ENCODE data around the gene ZYG11B. TPM values are rescaled to one million over a fixed set of nuclear protein-coding genes. Genes with fewer than 3 reads are reported as not detected.

The ZYG11B gene
- total and polyA plus RNA-seq, 9 of the 15 experiments (the other 6 are each of a cell fraction or from before 2014, with no cell fraction given), result 4.9 to 22.2 (median 12.2) TPM

DNA sequence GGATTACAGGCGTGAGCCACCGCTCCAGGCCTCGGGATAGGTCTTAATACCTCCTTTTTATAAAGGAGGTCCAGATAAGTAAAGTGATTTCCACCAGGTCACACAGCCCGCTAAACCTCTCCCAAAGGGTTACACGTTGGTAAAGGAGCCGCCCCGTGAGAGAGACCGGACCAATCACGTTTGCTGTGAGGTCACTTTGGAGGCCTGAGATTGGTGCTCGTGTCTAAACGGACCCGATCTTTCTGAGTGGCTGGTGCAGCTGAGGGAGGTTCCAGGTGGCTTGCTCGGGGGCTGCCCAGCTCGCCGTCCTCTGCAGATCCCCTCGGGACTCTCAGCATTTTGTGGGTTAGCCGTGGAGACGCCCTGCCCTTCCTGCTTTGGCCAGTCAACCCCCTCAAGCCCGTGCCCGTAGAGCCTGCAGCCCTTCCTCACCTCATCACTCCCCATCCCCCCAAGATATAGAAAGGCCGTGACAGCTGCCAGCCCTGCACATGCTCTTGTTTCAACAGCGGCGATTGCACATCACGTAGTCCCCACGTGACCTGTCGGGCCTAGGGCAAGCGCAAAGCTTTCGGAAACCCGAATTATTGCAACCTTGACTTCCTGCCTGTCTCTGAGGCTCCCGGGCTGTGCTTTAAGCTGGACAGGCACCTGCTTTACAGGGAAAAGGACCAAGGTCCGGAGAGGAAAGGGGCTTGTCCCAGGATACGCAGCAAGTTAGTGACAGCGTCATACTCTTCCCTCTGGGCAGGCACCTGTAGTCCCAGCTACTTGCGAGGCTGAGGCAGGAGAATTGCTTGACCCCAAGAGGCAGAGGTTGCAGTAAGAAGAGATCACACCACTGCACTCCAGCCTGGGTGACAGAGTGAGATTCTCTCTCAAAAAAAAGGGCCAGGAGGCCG is 23.1 kb upstream of the ZYG11B start (continued):
- TF ChIP-seq, protein P1, sequence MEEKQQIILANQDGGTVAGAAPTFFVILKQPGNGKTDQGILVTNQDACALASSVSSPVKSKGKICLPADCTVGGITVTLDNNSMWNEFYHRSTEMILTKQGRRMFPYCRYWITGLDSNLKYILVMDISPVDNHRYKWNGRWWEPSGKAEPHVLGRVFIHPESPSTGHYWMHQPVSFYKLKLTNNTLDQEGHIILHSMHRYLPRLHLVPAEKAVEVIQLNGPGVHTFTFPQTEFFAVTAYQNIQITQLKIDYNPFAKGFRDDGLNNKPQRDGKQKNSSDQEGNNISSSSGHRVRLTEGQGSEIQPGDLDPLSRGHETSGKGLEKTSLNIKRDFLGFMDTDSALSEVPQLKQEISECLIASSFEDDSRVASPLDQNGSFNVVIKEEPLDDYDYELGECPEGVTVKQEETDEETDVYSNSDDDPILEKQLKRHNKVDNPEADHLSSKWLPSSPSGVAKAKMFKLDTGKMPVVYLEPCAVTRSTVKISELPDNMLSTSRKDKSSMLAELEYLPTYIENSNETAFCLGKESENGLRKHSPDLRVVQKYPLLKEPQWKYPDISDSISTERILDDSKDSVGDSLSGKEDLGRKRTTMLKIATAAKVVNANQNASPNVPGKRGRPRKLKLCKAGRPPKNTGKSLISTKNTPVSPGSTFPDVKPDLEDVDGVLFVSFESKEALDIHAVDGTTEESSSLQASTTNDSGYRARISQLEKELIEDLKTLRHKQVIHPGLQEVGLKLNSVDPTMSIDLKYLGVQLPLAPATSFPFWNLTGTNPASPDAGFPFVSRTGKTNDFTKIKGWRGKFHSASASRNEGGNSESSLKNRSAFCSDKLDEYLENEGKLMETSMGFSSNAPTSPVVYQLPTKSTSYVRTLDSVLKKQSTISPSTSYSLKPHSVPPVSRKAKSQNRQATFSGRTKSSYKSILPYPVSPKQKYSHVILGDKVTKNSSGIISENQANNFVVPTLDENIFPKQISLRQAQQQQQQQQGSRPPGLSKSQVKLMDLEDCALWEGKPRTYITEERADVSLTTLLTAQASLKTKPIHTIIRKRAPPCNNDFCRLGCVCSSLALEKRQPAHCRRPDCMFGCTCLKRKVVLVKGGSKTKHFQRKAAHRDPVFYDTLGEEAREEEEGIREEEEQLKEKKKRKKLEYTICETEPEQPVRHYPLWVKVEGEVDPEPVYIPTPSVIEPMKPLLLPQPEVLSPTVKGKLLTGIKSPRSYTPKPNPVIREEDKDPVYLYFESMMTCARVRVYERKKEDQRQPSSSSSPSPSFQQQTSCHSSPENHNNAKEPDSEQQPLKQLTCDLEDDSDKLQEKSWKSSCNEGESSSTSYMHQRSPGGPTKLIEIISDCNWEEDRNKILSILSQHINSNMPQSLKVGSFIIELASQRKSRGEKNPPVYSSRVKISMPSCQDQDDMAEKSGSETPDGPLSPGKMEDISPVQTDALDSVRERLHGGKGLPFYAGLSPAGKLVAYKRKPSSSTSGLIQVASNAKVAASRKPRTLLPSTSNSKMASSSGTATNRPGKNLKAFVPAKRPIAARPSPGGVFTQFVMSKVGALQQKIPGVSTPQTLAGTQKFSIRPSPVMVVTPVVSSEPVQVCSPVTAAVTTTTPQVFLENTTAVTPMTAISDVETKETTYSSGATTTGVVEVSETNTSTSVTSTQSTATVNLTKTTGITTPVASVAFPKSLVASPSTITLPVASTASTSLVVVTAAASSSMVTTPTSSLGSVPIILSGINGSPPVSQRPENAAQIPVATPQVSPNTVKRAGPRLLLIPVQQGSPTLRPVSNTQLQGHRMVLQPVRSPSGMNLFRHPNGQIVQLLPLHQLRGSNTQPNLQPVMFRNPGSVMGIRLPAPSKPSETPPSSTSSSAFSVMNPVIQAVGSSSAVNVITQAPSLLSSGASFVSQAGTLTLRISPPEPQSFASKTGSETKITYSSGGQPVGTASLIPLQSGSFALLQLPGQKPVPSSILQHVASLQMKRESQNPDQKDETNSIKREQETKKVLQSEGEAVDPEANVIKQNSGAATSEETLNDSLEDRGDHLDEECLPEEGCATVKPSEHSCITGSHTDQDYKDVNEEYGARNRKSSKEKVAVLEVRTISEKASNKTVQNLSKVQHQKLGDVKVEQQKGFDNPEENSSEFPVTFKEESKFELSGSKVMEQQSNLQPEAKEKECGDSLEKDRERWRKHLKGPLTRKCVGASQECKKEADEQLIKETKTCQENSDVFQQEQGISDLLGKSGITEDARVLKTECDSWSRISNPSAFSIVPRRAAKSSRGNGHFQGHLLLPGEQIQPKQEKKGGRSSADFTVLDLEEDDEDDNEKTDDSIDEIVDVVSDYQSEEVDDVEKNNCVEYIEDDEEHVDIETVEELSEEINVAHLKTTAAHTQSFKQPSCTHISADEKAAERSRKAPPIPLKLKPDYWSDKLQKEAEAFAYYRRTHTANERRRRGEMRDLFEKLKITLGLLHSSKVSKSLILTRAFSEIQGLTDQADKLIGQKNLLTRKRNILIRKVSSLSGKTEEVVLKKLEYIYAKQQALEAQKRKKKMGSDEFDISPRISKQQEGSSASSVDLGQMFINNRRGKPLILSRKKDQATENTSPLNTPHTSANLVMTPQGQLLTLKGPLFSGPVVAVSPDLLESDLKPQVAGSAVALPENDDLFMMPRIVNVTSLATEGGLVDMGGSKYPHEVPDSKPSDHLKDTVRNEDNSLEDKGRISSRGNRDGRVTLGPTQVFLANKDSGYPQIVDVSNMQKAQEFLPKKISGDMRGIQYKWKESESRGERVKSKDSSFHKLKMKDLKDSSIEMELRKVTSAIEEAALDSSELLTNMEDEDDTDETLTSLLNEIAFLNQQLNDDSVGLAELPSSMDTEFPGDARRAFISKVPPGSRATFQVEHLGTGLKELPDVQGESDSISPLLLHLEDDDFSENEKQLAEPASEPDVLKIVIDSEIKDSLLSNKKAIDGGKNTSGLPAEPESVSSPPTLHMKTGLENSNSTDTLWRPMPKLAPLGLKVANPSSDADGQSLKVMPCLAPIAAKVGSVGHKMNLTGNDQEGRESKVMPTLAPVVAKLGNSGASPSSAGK (IDR thresholded peaks at IDR 0.05), result peak; percentile 100
- TF ChIP-seq, protein P2, sequence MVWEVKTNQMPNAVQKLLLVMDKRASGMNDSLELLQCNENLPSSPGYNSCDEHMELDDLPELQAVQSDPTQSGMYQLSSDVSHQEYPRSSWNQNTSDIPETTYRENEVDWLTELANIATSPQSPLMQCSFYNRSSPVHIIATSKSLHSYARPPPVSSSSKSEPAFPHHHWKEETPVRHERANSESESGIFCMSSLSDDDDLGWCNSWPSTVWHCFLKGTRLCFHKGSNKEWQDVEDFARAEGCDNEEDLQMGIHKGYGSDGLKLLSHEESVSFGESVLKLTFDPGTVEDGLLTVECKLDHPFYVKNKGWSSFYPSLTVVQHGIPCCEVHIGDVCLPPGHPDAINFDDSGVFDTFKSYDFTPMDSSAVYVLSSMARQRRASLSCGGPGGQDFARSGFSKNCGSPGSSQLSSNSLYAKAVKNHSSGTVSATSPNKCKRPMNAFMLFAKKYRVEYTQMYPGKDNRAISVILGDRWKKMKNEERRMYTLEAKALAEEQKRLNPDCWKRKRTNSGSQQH (CRISPR knock-in tag; IDR thresholded peaks at IDR 0.05), result no peak
- 0 out of 2 replicates have a peak, but pooled peaks have one; percentile 42 for TF ChIP-seq ZNF24 (IDR thresholded peaks at IDR 0.05)
- TF ChIP-seq SREBF2 (CRISPR knock-in tag; IDR thresholded peaks at IDR 0.05), result 0 out of 2 replicates have a peak, but pooled peaks have one; percentile 82
- peak; percentile 46 for TF ChIP-seq ETV5 (CRISPR knock-in tag; IDR thresholded peaks at IDR 0.05; ENCODE audit: low read depth)
- TF ChIP-seq ZNF436 (CRISPR knock-in tag; IDR thresholded peaks at IDR 0.05), result no peak

All from K562 (cell line).